Measurements from ENCODE around the gene MB21D2.

The MB21D2 gene

DNA sequence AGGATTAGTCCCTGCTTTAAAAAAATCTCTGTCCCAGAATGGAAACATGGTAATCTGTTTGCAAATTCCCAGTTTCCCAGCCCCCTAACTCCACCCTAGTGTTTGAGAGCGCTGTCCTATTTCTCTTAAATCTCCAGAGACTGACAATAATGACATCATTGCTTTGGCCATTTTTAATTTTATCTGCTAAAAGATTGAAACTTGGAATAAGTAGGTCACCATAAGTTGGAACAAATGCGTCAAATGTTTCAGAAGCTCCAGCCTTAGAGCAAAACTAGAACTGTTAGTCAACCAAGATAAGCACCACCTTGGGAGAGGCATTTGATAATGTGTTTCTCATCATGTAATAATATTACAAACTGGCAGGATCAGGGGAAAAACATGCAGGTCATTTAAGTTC lies 25.7 kb upstream of the MB21D2 start:
- TF ChIP-seq, protein P1, sequence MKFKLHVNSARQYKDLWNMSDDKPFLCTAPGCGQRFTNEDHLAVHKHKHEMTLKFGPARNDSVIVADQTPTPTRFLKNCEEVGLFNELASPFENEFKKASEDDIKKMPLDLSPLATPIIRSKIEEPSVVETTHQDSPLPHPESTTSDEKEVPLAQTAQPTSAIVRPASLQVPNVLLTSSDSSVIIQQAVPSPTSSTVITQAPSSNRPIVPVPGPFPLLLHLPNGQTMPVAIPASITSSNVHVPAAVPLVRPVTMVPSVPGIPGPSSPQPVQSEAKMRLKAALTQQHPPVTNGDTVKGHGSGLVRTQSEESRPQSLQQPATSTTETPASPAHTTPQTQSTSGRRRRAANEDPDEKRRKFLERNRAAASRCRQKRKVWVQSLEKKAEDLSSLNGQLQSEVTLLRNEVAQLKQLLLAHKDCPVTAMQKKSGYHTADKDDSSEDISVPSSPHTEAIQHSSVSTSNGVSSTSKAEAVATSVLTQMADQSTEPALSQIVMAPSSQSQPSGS (tag by site-specific recombination; IDR thresholded peaks at IDR 0.05; ENCODE audit: low read depth): peak; percentile 66
- no peak for TF ChIP-seq ZNF529 (tag by site-specific recombination; IDR thresholded peaks at IDR 0.05; ENCODE audit: insufficient replicate concordance)
- TF ChIP-seq BCL11B (tag by site-specific recombination; IDR thresholded peaks at IDR 0.05; ENCODE audit: low read depth): no peak
- Histone ChIP-seq H3K36me3 (ENCODE audit: control insufficient read depth in 2 of 2, insufficient read depth in 1 of 2, low read length in 2 of 2) (no peaks in the 10 kb centered on the region), H3K4me1 (ENCODE audit: control insufficient read depth, insufficient read depth, low read length) (0 out of 2 replicates have a peak, but pooled peaks cover 3% of the 10 kb centered on the region), H3K27ac (ENCODE audit: extremely low read depth, low read depth, low read length) (no peak overlapping the region), H3K4me3 (ENCODE audit: low read depth, low read length) (no peak overlapping the region), H3K9me3 (ENCODE audit: control insufficient read depth, insufficient read depth, low read depth, low read length) (no peaks in the 10 kb centered on the region)
- POLR2A ChIA-PET: no interaction called here
- CTCF ChIA-PET: interaction anchor here (0.6 kb wide), 1 partner anchor 130 kb away, joined by 4 read pairs; no protein-coding TSS in a partner anchor

DNA sequence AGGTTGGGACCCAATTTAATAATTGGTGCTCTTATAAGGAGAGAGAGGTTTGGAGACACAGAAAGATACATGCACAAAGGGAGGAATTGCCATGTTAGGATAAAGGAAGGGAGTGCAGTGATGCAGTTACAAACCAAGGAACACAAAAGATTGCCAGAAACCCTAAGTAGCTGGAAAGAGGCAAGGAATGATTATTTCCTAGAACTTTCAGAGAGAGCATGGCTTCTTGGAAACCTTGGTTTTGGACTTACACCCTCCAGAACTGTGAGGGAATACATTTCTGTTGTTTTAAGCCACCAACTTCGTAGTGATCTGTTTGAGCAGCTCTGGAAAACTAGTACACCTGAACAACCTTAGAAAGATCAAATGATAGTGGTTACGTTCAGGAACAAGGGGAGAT lies 25.0 kb upstream of the MB21D2 start:
- POLR2A ChIA-PET: no interaction called here

DNA sequence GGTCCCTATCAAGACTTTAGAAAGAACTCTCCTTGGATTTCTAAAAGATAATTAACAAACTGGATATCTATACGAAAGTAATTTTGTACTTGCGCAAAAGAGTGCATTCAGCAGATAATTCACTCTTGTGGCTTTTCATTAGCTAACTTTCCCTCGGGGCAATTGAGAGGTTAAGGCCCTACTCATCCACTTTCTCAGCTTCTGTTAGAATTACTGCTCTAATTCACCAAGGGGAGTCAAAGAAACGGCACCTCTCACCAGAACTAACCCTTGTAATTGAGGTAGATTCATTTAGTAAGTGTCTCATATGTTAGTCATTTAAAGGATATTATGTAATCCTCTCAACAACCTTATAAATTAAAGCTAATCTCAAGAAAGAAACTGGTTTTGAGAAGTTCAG lies 22.5 kb upstream of the MB21D2 start:
- H3K4me3 ChIP-seq (ENCODE audit: low read depth, low read length): no peak overlapping the region
- ChIA-PET CTCF (interaction anchor here (0.9 to 1.2 kb wide), 2 partner anchors 11 to 17 kb away, joined by 3 read pairs; no protein-coding TSS in a partner anchor), POLR2A (no interaction called here)
- no peaks in the 10 kb centered on the region for H3K4me1 ChIP-seq (ENCODE audit: control insufficient read depth, insufficient read depth, low read length)
- TF ChIP-seq, protein P2, sequence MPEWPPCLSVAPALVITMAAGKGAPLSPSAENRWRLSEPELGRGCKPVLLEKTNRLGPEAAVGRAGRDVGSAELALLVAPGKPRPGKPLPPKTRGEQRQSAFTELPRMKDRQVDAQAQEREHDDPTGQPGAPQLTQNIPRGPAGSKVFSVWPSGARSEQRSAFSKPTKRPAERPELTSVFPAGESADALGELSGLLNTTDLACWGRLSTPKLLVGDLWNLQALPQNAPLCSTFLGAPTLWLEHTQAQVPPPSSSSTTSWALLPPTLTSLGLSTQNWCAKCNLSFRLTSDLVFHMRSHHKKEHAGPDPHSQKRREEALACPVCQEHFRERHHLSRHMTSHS (tag by site-specific recombination; IDR thresholded peaks at IDR 0.05): no peak
- TF ChIP-seq, protein P3, sequence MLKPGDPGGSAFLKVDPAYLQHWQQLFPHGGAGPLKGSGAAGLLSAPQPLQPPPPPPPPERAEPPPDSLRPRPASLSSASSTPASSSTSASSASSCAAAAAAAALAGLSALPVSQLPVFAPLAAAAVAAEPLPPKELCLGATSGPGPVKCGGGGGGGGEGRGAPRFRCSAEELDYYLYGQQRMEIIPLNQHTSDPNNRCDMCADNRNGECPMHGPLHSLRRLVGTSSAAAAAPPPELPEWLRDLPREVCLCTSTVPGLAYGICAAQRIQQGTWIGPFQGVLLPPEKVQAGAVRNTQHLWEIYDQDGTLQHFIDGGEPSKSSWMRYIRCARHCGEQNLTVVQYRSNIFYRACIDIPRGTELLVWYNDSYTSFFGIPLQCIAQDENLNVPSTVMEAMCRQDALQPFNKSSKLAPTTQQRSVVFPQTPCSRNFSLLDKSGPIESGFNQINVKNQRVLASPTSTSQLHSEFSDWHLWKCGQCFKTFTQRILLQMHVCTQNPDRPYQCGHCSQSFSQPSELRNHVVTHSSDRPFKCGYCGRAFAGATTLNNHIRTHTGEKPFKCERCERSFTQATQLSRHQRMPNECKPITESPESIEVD (tag by site-specific recombination; IDR thresholded peaks at IDR 0.05): peak; percentile 31; the same call in 1 of the 2 replicates
- TF ChIP-seq ZNF112 (tag by site-specific recombination; IDR thresholded peaks at IDR 0.05) (no peak), FEZF1 (tag by site-specific recombination; IDR thresholded peaks at IDR 0.05) (0 out of 2 replicates have a peak, but pooled peaks have one; percentile 12)
- H3K27ac ChIP-seq (ENCODE audit: extremely low read depth, low read depth, low read length): no peak overlapping the region
- H3K9me3 ChIP-seq (ENCODE audit: control insufficient read depth, insufficient read depth, low read depth, low read length): no peaks in the 10 kb centered on the region
- H3K36me3 ChIP-seq (ENCODE audit: control insufficient read depth in 2 of 2, insufficient read depth in 1 of 2, low read length in 2 of 2): no peaks in the 10 kb centered on the region

More for the DNA sequence above, 25.0 kb upstream of the MB21D2 start:
- Histone ChIP-seq H3K4me1 (ENCODE audit: control insufficient read depth, insufficient read depth, low read length) (0 out of 2 replicates have a peak, but pooled peaks cover 3% of the 10 kb centered on the region), H3K9me3 (ENCODE audit: control insufficient read depth, insufficient read depth, low read depth, low read length) (no peaks in the 10 kb centered on the region), H3K27ac (ENCODE audit: extremely low read depth, low read depth, low read length) (no peak overlapping the region), H3K36me3 (ENCODE audit: control insufficient read depth in 2 of 2, insufficient read depth in 1 of 2, low read length in 2 of 2) (no peaks in the 10 kb centered on the region), H3K4me3 (ENCODE audit: low read depth, low read length) (no peak overlapping the region)
- TF ChIP-seq BCL11B (tag by site-specific recombination; IDR thresholded peaks at IDR 0.05; ENCODE audit: low read depth) (no peak), ZNF610 (tag by site-specific recombination; IDR thresholded peaks at IDR 0.05; ENCODE audit: borderline replicate concordance) (no peak), MZF1 (tag by site-specific recombination; IDR thresholded peaks at IDR 0.05; ENCODE audit: borderline replicate concordance) (no peak), ZNF16 (tag by site-specific recombination; IDR thresholded peaks at IDR 0.05; ENCODE audit: low read depth) (no peak), ZNF791 (tag by site-specific recombination; IDR thresholded peaks at IDR 0.05) (no peak), ZNF529 (tag by site-specific recombination; IDR thresholded peaks at IDR 0.05; ENCODE audit: insufficient replicate concordance) (no peak), ZNF571 (tag by site-specific recombination; IDR thresholded peaks at IDR 0.05) (no peak), ZNF747 (tag by site-specific recombination; IDR thresholded peaks at IDR 0.05) (no peak), ZNF843 (tag by site-specific recombination; IDR thresholded peaks at IDR 0.05) (no peak), ZBTB48 (tag by site-specific recombination; IDR thresholded peaks at IDR 0.05) (no peak), ZNF146 (tag by site-specific recombination; IDR thresholded peaks at IDR 0.05) (no peak), ZNF660 (tag by site-specific recombination; IDR thresholded peaks at IDR 0.05) (no peak), ZNF423 (tag by site-specific recombination; IDR thresholded peaks at IDR 0.05) (no peak)
- TF ChIP-seq, protein P4, sequence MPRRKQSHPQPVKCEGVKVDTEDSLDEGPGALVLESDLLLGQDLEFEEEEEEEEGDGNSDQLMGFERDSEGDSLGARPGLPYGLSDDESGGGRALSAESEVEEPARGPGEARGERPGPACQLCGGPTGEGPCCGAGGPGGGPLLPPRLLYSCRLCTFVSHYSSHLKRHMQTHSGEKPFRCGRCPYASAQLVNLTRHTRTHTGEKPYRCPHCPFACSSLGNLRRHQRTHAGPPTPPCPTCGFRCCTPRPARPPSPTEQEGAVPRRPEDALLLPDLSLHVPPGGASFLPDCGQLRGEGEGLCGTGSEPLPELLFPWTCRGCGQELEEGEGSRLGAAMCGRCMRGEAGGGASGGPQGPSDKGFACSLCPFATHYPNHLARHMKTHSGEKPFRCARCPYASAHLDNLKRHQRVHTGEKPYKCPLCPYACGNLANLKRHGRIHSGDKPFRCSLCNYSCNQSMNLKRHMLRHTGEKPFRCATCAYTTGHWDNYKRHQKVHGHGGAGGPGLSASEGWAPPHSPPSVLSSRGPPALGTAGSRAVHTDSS (tag by site-specific recombination; IDR thresholded peaks at IDR 0.05): no peak
- TF ChIP-seq, protein P5, sequence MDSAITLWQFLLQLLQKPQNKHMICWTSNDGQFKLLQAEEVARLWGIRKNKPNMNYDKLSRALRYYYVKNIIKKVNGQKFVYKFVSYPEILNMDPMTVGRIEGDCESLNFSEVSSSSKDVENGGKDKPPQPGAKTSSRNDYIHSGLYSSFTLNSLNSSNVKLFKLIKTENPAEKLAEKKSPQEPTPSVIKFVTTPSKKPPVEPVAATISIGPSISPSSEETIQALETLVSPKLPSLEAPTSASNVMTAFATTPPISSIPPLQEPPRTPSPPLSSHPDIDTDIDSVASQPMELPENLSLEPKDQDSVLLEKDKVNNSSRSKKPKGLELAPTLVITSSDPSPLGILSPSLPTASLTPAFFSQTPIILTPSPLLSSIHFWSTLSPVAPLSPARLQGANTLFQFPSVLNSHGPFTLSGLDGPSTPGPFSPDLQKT (IDR thresholded peaks at IDR 0.05; ENCODE audit: borderline replicate concordance, low read depth, low read length): no peak
- CTCF ChIA-PET: no interaction called here

All from HEK293 (cell line).